Sigmoid colon (tissue), 7 donors: ENCODE results near the gene IGSF9. TPM values are rescaled to one million over a fixed set of nuclear protein-coding genes. Genes with fewer than 3 reads are reported as not detected.

Experiments used
- DNase-seq: peaks from one replicate; pipeline ENCODE4 v3.0.0-alpha.2; 2019
- H3K27ac ChIP-seq, 4 donors: fragments of 200-600 bp; sonication (generic); one replicate each; pipeline ENCODE4 v1.5.1; 2016 to 2019; ENCODE audit warnings: mild to moderate bottlenecking in 1 of 4
- H3K27me3 ChIP-seq, 3 donors: fragments of 200-600 bp; sonication (generic); one replicate each; pipeline ENCODE4 v1.5.1; 2019; ENCODE audit warnings: mild to moderate bottlenecking in 1 of 3
- H3K36me3 ChIP-seq, 4 donors: fragments of 200-600 bp; sonication (generic); one replicate each; pipeline ENCODE4 v1.5.1; 2016 to 2019
- H3K4me1 ChIP-seq, 4 donors: fragments of 200-600 bp; sonication (generic); one replicate each; pipeline ENCODE4 v1.5.1; 2017 to 2019
- H3K4me3 ChIP-seq, 4 donors: fragments of 200-600 bp; sonication (generic); one replicate each; pipeline ENCODE4 v1.5.1; 2017 to 2019; ENCODE audit warnings: mild to moderate bottlenecking in 2 of 4, moderate library complexity in 1 of 4
- H3K9me3 ChIP-seq, 4 donors: fragments of 200-600 bp in 3 of 4; sonication (generic) in 3 of 4; one replicate each; pipeline versions ENCODE4 v1.5.1 to v1.6.1; 2013 to 2019
- CTCF ChIP-seq, 4 experiments: fragments of 450-650 bp in 3 of 4; fragments of 200-600 bp in 1 of 4; IDR thresholded peaks; one replicate each; pipeline ENCODE4 v1.5.1; 2016 to 2019; ENCODE audit warnings: antibody characterized with exemption in 4 of 4, mild to moderate bottlenecking in 3 of 4, moderate library complexity in 2 of 4
- EP300 ChIP-seq, 4 donors: sonication (generic); formaldehyde crosslinking; IDR thresholded peaks; one replicate each; pipeline ENCODE4 v1.6.1; 2017; ENCODE audit warnings: antibody characterized with exemption in 4 of 4
- POLR2A ChIP-seq, 2 donors: fragments of 450-650 bp; IDR thresholded peaks; one replicate each; pipeline ENCODE4 v1.6.1; 2016; ENCODE audit warnings: antibody characterized with exemption in 2 of 2, mild to moderate bottlenecking in 2 of 2, moderate library complexity in 2 of 2
- POLR2AphosphoS5 ChIP-seq, 4 donors: sonication (generic); formaldehyde crosslinking; IDR thresholded peaks; one replicate each; pipeline ENCODE4 v1.6.1; 2017; ENCODE audit warnings: antibody characterized with exemption in 4 of 4
- WGBS, 2 donors: extraction: QIAGEN DNeasy Blood & Tissue Kit; methylation state at CpG; one replicate each; pipeline ENCODE4 v1.1.7; 2013; 5-methylcytosine and 5-hydroxymethylcytosine counted together
- intact Hi-C: fragments of 100-400 bp; cut with DNase I; formaldehyde crosslinking; loops from one replicate; pipeline ENCODE4 v1.15.1; 2023
- polyA plus RNA-seq, 3 donors: library from polyadenylated mRNA; stranded (reverse); fragments of 200-250 nt; gene quantifications; one replicate each; pipeline ENCODE4 v1.2.3, GENCODE V29; 2013
- total RNA-seq, 4 donors: library from RNA; depleted of rRNA; stranded (reverse); fragments of >200 nt; gene quantifications; one replicate each; pipeline ENCODE4 v1.1.0, GENCODE V29; 2016
- donor health status: healthy with polysubstance abuse.
- donor health status: Bipolar disorder and iron deficiency.
- donor health status: healthy.

Gene IGSF9
- total and polyA plus RNA-seq, 7 donors, result under 0.01 to 16.3 (median 9.2) TPM; not detected in 3

GRCh38 chr1:159935719-159936272 is 9.6 kb downstream of the IGSF9 start:
- no peaks in the 10 kb centered on the region for H3K27me3 ChIP-seq
- intact Hi-C loops, result loop anchor here (1.0 kb wide), 1 partner anchor 72 kb away; no protein-coding TSS in a partner anchor
- DNase-seq, result no peak
- no peak overlapping the region for H3K4me3 ChIP-seq
- no peak overlapping the region for H3K27ac ChIP-seq
- no peaks in the 10 kb centered on the region for H3K9me3 ChIP-seq
- no peak for TF ChIP-seq EP300 (IDR thresholded peaks at IDR 0.05)
- TF ChIP-seq POLR2AphosphoS5 (IDR thresholded peaks at IDR 0.05), result no peak
- no peak for TF ChIP-seq POLR2A (IDR thresholded peaks at IDR 0.05)
- no peak for TF ChIP-seq CTCF (IDR thresholded peaks at IDR 0.05)
- peaks cover 0 to 11% (median 6%) of the 10 kb centered on the region in 4 donors for H3K4me1 ChIP-seq
- H3K36me3 ChIP-seq, result no peaks in the 10 kb centered on the region
- 62 to 68% methylated on average over 4 of the region's 4 CpGs for WGBS, 2 donors

GRCh38 chr1:159935305-159935704 is 10.1 kb downstream of the IGSF9 start:
- DNase-seq, result no peak
- no peaks in the 10 kb centered on the region for H3K27me3 ChIP-seq
- intact Hi-C loops, result no loop called here
- 89 to 95% methylated on average over 11 of the region's 11 CpGs for WGBS, 2 donors
- TF ChIP-seq POLR2A (IDR thresholded peaks at IDR 0.05) (no peak), EP300 (IDR thresholded peaks at IDR 0.05) (no peak), POLR2AphosphoS5 (IDR thresholded peaks at IDR 0.05) (no peak), CTCF (IDR thresholded peaks at IDR 0.05) (no peak)
- H3K36me3 ChIP-seq, result no peaks in the 10 kb centered on the region
- H3K27ac ChIP-seq, result no peak overlapping the region
- peaks cover 0 to 11% (median 6%) of the 10 kb centered on the region in 4 donors for H3K4me1 ChIP-seq
- H3K4me3 ChIP-seq, result no peak overlapping the region
- no peaks in the 10 kb centered on the region for H3K9me3 ChIP-seq

GRCh38 chr1:159934136-159935039 is 11.0 kb downstream of the IGSF9 start:
- DNase-seq, result no peak
- 91 to 92% methylated on average over 14 of the region's 14 CpGs for WGBS, 2 donors
- Histone ChIP-seq H3K36me3 (no peaks in the 10 kb centered on the region), H3K4me1 (peaks cover 0 to 11% (median 6%) of the 10 kb centered on the region in 4 donors), H3K27me3 (no peaks in the 10 kb centered on the region), H3K9me3 (no peaks in the 10 kb centered on the region), H3K27ac (no peak overlapping the region), H3K4me3 (no peak overlapping the region)
- no peak for TF ChIP-seq POLR2A (IDR thresholded peaks at IDR 0.05)
- no peak for TF ChIP-seq EP300 (IDR thresholded peaks at IDR 0.05)
- no peak for TF ChIP-seq CTCF (IDR thresholded peaks at IDR 0.05)
- TF ChIP-seq POLR2AphosphoS5 (IDR thresholded peaks at IDR 0.05), result no peak
- intact Hi-C loops, result no loop called here

GRCh38 chr1:159933347-159933746 is 12.1 kb downstream of the IGSF9 start:
- Histone ChIP-seq H3K9me3 (no peaks in the 10 kb centered on the region), H3K36me3 (no peaks in the 10 kb centered on the region), H3K27me3 (no peaks in the 10 kb centered on the region), H3K27ac (no peak overlapping the region), H3K4me3 (no peak overlapping the region), H3K4me1 (peaks cover 0 to 11% (median 6%) of the 10 kb centered on the region in 4 donors)
- WGBS, 2 donors, result 58 to 79% methylated on average over 4 of the region's 4 CpGs
- no peak for TF ChIP-seq POLR2A (IDR thresholded peaks at IDR 0.05)
- no peak for TF ChIP-seq EP300 (IDR thresholded peaks at IDR 0.05)
- TF ChIP-seq POLR2AphosphoS5 (IDR thresholded peaks at IDR 0.05), result no peak
- no peak for TF ChIP-seq CTCF (IDR thresholded peaks at IDR 0.05)
- intact Hi-C loops, result no loop called here
- no peak for DNase-seq
